ENCODE measurements around the gene APOE.

APOE gene

GRCh38 chr19:44903216-44903601 is 2.4 kb upstream of the APOE start:
- H3K4me3 ChIP-seq (replicated peaks; ENCODE audit: low read depth, low read length): no peak overlapping the region
- TF ChIP-seq CTCF (IDR thresholded peaks at IDR 0.05; ENCODE audit: low read depth, low read length, missing control alignments): no peak
- no peak for DNase-seq (ENCODE audit: extremely low read depth, low read depth)

GRCh38 chr19:44903602-44904425 is 1.8 kb upstream of the APOE start:
- TF ChIP-seq CTCF (IDR thresholded peaks at IDR 0.05; ENCODE audit: low read depth, low read length, missing control alignments): peak; percentile 99
- DNase-seq (ENCODE audit: extremely low read depth, low read depth): no peak
- no peak overlapping the region for H3K4me3 ChIP-seq (replicated peaks; ENCODE audit: low read depth, low read length)

GRCh38 chr19:44904426-44904994 is 1.1 kb upstream of the APOE start:
- DNase-seq (ENCODE audit: extremely low read depth, low read depth): no peak
- TF ChIP-seq CTCF (IDR thresholded peaks at IDR 0.05; ENCODE audit: low read depth, low read length, missing control alignments): peak; percentile 36

GRCh38 chr19:44907613-44908012 is 2.0 kb downstream of the APOE start:
- TF ChIP-seq CTCF (IDR thresholded peaks at IDR 0.05; ENCODE audit: low read depth, low read length, missing control alignments): no peak
- H3K4me3 ChIP-seq (replicated peaks; ENCODE audit: low read depth, low read length): no peak overlapping the region
- DNase-seq (ENCODE audit: extremely low read depth, low read depth): no peak

More at GRCh38 chr19:44904426-44904994, 1.1 kb upstream of the APOE start:
- H3K4me3 ChIP-seq (replicated peaks; ENCODE audit: low read depth, low read length): no peak overlapping the region

- no peak for TF ChIP-seq CTCF (IDR thresholded peaks at IDR 0.05; ENCODE audit: low read depth, low read length, missing control alignments)
- DNase-seq (ENCODE audit: extremely low read depth, low read depth): no peak
- H3K4me3 ChIP-seq (replicated peaks; ENCODE audit: low read depth, low read length): no peak overlapping the region
Observed at GRCh38 chr19:44908074-44908835, 2.7 kb downstream of the APOE start.

GRCh38 chr19:44908836-44909261 is 3.3 kb downstream of the APOE start:
- no peak for DNase-seq (ENCODE audit: extremely low read depth, low read depth)
- TF ChIP-seq CTCF (IDR thresholded peaks at IDR 0.05; ENCODE audit: low read depth, low read length, missing control alignments): no peak
- H3K4me3 ChIP-seq (replicated peaks; ENCODE audit: low read depth, low read length): no peak overlapping the region

Data from HFF-Myc (cell line).